ENCODE measurements around the gene KRT36.

DNA sequence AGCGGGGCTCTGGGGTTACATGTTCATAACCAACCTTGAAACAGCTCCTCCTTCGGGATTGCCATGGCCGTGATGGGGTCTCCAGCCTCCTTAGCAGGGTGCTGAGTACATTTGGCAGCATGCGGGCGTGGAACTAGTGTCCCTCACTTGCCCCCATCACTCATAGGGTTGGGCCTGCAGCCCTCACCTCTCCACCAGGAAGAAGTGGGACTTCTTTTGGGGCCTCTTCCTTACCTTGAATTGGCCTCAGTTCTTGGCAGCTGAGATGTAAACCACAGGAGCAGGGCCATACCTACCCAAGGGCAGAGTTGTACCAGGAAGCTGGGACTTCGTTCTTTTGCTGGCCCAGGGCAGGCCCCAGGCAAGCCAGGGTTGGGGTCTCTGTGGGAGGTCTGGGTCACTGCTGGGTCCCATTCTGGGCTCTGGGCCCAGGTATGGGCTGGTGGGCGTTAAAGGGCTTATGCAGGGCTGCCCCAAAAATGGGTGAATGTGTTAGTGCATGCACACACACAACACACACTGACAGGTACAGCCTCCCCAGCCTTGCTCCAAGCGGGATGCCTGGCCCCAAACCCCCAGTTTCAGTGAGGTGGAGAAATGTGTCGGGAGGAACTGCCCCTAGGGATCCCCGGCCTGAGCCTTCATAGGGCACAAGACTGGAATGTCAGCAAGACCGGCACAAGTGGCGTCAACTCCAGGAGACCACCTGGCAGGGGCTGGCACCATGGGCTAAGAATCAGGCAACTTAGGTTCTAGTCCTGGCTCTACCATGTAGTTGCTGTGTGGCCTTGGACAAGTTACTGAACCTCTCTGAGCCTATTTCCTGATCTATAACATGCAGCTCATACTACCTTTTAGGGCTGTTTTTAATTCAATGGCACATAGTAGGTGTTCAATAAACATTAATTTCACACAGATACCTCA, 32.9 kb upstream of the KRT36 start:
- TF ChIP-seq, protein P1, sequence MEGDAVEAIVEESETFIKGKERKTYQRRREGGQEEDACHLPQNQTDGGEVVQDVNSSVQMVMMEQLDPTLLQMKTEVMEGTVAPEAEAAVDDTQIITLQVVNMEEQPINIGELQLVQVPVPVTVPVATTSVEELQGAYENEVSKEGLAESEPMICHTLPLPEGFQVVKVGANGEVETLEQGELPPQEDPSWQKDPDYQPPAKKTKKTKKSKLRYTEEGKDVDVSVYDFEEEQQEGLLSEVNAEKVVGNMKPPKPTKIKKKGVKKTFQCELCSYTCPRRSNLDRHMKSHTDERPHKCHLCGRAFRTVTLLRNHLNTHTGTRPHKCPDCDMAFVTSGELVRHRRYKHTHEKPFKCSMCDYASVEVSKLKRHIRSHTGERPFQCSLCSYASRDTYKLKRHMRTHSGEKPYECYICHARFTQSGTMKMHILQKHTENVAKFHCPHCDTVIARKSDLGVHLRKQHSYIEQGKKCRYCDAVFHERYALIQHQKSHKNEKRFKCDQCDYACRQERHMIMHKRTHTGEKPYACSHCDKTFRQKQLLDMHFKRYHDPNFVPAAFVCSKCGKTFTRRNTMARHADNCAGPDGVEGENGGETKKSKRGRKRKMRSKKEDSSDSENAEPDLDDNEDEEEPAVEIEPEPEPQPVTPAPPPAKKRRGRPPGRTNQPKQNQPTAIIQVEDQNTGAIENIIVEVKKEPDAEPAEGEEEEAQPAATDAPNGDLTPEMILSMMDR (conservative IDR thresholded peaks at IDR 0.05; ENCODE audit: low read depth in 2 of 2): no peak
- TF ChIP-seq EZH2phosphoT487 (IDR thresholded peaks at IDR 0.05; ENCODE audit: unreplicated experiment): no peak
- TF ChIP-seq CREB1 (CRISPR knock-in tag; IDR thresholded peaks at IDR 0.05; ENCODE audit: low read depth): no peak
- TF ChIP-seq, protein P2, sequence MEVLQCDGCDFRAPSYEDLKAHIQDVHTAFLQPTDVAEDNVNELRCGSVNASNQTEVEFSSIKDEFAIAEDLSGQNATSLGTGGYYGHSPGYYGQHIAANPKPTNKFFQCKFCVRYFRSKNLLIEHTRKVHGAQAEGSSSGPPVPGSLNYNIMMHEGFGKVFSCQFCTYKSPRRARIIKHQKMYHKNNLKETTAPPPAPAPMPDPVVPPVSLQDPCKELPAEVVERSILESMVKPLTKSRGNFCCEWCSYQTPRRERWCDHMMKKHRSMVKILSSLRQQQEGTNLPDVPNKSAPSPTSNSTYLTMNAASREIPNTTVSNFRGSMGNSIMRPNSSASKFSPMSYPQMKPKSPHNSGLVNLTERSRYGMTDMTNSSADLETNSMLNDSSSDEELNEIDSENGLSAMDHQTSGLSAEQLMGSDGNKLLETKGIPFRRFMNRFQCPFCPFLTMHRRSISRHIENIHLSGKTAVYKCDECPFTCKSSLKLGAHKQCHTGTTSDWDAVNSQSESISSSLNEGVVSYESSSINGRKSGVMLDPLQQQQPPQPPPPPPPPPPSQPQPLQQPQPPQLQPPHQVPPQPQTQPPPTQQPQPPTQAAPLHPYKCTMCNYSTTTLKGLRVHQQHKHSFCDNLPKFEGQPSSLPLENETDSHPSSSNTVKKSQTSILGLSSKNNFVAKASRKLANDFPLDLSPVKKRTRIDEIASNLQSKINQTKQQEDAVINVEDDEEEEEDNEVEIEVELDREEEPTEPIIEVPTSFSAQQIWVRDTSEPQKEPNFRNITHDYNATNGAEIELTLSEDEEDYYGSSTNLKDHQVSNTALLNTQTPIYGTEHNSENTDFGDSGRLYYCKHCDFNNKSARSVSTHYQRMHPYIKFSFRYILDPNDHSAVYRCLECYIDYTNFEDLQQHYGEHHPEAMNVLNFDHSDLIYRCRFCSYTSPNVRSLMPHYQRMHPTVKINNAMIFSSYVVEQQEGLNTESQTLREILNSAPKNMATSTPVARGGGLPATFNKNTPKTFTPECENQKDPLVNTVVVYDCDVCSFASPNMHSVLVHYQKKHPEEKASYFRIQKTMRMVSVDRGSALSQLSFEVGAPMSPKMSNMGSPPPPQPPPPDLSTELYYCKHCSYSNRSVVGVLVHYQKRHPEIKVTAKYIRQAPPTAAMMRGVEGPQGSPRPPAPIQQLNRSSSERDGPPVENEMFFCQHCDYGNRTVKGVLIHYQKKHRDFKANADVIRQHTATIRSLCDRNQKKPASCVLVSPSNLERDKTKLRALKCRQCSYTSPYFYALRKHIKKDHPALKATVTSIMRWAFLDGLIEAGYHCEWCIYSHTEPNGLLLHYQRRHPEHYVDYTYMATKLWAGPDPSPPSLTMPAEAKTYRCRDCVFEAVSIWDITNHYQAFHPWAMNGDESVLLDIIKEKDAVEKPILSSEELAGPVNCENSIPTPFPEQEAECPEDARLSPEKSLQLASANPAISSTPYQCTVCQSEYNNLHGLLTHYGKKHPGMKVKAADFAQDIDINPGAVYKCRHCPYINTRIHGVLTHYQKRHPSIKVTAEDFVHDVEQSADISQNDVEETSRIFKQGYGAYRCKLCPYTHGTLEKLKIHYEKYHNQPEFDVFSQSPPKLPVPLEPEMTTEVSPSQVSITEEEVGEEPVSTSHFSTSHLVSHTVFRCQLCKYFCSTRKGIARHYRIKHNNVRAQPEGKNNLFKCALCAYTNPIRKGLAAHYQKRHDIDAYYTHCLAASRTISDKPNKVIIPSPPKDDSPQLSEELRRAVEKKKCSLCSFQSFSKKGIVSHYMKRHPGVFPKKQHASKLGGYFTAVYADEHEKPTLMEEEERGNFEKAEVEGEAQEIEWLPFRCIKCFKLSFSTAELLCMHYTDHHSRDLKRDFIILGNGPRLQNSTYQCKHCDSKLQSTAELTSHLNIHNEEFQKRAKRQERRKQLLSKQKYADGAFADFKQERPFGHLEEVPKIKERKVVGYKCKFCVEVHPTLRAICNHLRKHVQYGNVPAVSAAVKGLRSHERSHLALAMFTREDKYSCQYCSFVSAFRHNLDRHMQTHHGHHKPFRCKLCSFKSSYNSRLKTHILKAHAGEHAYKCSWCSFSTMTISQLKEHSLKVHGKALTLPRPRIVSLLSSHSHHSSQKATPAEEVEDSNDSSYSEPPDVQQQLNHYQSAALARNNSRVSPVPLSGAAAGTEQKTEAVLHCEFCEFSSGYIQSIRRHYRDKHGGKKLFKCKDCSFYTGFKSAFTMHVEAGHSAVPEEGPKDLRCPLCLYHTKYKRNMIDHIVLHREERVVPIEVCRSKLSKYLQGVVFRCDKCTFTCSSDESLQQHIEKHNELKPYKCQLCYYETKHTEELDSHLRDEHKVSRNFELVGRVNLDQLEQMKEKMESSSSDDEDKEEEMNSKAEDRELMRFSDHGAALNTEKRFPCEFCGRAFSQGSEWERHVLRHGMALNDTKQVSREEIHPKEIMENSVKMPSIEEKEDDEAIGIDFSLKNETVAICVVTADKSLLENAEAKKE (CRISPR knock-in tag; IDR thresholded peaks at IDR 0.05): no peak
- no peak for TF ChIP-seq EZH2 (IDR thresholded peaks at IDR 0.05; ENCODE audit: low read depth, unreplicated experiment)
- TF ChIP-seq, protein P3, sequence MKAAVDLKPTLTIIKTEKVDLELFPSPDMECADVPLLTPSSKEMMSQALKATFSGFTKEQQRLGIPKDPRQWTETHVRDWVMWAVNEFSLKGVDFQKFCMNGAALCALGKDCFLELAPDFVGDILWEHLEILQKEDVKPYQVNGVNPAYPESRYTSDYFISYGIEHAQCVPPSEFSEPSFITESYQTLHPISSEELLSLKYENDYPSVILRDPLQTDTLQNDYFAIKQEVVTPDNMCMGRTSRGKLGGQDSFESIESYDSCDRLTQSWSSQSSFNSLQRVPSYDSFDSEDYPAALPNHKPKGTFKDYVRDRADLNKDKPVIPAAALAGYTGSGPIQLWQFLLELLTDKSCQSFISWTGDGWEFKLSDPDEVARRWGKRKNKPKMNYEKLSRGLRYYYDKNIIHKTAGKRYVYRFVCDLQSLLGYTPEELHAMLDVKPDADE (IDR thresholded peaks at IDR 0.05): no peak
- 0 out of 2 replicates have a peak, but pooled peaks have one; percentile 7 for TF ChIP-seq POLR2AphosphoS5 (IDR thresholded peaks at IDR 0.05; ENCODE audit: low read depth)
- TF ChIP-seq, protein P4, sequence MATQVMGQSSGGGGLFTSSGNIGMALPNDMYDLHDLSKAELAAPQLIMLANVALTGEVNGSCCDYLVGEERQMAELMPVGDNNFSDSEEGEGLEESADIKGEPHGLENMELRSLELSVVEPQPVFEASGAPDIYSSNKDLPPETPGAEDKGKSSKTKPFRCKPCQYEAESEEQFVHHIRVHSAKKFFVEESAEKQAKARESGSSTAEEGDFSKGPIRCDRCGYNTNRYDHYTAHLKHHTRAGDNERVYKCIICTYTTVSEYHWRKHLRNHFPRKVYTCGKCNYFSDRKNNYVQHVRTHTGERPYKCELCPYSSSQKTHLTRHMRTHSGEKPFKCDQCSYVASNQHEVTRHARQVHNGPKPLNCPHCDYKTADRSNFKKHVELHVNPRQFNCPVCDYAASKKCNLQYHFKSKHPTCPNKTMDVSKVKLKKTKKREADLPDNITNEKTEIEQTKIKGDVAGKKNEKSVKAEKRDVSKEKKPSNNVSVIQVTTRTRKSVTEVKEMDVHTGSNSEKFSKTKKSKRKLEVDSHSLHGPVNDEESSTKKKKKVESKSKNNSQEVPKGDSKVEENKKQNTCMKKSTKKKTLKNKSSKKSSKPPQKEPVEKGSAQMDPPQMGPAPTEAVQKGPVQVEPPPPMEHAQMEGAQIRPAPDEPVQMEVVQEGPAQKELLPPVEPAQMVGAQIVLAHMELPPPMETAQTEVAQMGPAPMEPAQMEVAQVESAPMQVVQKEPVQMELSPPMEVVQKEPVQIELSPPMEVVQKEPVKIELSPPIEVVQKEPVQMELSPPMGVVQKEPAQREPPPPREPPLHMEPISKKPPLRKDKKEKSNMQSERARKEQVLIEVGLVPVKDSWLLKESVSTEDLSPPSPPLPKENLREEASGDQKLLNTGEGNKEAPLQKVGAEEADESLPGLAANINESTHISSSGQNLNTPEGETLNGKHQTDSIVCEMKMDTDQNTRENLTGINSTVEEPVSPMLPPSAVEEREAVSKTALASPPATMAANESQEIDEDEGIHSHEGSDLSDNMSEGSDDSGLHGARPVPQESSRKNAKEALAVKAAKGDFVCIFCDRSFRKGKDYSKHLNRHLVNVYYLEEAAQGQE (IDR thresholded peaks at IDR 0.05; ENCODE audit: unreplicated experiment): no peak
- TF ChIP-seq JUNB (IDR thresholded peaks at IDR 0.05; ENCODE audit: unreplicated experiment): no peak
- no peak for TF ChIP-seq ZNF114 (CRISPR knock-in tag; IDR thresholded peaks at IDR 0.05)
- TF ChIP-seq NANOG (IDR thresholded peaks at IDR 0.05; ENCODE audit: borderline replicate concordance): no peak
